ENCODE data around the gene NEURL1B. TPM values are rescaled to one million over a fixed set of nuclear protein-coding genes. Genes with fewer than 3 reads are reported as not detected.

NEURL1B gene
- total and polyA plus RNA-seq, 12 donors = 9.8 to 99.9 (median 41.5) TPM

DNA sequence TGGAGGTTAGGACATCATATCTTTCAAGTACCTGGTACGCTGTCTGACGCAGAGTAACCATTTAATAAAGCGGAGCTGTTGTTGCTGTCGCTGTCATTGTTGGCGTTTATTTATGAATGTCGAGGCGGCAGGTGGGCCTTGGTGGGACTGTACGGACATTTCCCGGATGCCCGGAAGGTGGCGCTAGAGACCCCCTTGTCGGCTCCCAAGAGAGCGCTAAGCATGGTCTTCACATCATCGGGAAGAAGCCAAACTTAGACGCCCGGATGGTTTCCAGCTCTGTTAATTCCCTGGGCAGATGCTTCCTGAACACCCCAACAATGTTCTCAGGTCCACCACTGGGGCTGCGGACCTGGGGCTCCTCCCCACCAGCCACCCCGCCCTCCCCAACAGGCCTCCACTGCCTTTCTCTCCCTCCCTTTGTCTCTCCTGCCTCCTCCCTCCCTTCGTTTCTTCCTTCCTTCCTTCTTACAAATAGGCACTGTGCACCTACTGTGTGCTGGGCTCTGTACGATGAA, 75.8 kb downstream of the NEURL1B start:
- H3K36me3 ChIP-seq (replicated peaks in 1 of 2) = no peaks in the 10 kb centered on the region
- peak; percentile 70 to 95 (median 85) for DNase-seq
- no peak overlapping the region for H3K4me3 ChIP-seq
- H3K9me3 ChIP-seq (replicated peaks in 1 of 3) = no peaks in the 10 kb centered on the region
- intact Hi-C loops (cut with DNase I) = loop anchor here (5.0 kb wide), 1 partner anchor 45 kb away; no protein-coding TSS in a partner anchor
- H3K4me1 ChIP-seq (replicated peaks in 1 of 2) = peaks cover 6 to 40% of the 10 kb centered on the region in 2 donors
- 6 to 10% (median 8%) methylated on average over 13 to 20 of the region's 20 CpGs for WGBS, 4 donors
- no peak for TF ChIP-seq POLR2A (IDR thresholded peaks at IDR 0.05)
- TF ChIP-seq, protein P1, sequence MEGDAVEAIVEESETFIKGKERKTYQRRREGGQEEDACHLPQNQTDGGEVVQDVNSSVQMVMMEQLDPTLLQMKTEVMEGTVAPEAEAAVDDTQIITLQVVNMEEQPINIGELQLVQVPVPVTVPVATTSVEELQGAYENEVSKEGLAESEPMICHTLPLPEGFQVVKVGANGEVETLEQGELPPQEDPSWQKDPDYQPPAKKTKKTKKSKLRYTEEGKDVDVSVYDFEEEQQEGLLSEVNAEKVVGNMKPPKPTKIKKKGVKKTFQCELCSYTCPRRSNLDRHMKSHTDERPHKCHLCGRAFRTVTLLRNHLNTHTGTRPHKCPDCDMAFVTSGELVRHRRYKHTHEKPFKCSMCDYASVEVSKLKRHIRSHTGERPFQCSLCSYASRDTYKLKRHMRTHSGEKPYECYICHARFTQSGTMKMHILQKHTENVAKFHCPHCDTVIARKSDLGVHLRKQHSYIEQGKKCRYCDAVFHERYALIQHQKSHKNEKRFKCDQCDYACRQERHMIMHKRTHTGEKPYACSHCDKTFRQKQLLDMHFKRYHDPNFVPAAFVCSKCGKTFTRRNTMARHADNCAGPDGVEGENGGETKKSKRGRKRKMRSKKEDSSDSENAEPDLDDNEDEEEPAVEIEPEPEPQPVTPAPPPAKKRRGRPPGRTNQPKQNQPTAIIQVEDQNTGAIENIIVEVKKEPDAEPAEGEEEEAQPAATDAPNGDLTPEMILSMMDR (IDR thresholded peaks at IDR 0.05) = peak; percentile 91 to 96 (median 93)
- H3K27me3 ChIP-seq = no peaks in the 10 kb centered on the region
- peak overlapping the region in 3 of 5 donors; percentile 36 to 88 (median 61) for H3K27ac ChIP-seq

DNA sequence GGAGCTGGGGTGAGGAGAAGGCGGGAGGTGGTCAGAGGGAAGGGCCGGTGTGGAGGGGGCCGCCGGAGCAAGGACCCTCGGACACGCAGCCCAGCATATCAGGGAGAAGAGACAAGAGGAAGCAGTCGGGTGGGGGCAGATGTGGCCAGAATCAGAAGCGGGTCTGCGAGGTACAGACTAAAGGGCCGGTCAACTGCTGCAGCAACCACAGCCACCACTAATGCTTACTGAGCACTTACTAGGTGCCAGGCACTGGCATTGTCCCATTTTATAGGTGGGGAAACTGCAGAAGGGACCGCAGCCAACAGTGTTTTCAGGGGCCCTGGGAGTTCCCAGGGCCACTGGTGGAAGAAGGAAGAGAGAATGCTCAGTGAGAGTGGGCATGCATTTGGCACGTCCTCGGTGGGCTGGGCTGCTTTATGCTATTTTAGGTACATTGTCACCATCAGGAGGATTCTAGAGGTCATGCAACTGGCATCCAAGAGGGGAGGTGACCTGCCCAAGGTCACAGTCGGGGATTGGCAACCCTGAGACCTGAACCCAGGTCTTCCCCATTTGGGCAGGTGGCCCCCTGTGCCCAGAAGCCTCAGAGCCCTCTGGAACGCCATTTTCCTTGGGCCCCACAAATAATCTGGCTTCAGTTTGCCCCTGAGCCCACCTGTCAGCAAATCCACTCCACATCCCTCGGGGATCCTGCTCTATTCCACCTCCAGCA, 76.6 kb downstream of the NEURL1B start:
- no peaks in the 10 kb centered on the region for H3K36me3 ChIP-seq (replicated peaks in 1 of 2)
- peaks cover 12 to 48% of the 10 kb centered on the region in 2 donors for H3K4me1 ChIP-seq (replicated peaks in 1 of 2)
- H3K4me3 ChIP-seq = no peak overlapping the region
- no peak for DNase-seq
- no peak for TF ChIP-seq POLR2A (IDR thresholded peaks at IDR 0.05)
- TF ChIP-seq, protein P1 (IDR thresholded peaks at IDR 0.05) = no peak
- no peaks in the 10 kb centered on the region for H3K9me3 ChIP-seq (replicated peaks in 1 of 3)
- H3K27ac ChIP-seq = no peak overlapping the region
- H3K27me3 ChIP-seq = no peaks in the 10 kb centered on the region
- intact Hi-C loops (cut with DNase I) = loop anchor here (5.0 kb wide), 1 partner anchor 45 kb away; no protein-coding TSS in a partner anchor
- WGBS, 4 donors = 72 to 83% (median 77%) methylated on average over 15 to 16 of the region's 16 CpGs

DNA sequence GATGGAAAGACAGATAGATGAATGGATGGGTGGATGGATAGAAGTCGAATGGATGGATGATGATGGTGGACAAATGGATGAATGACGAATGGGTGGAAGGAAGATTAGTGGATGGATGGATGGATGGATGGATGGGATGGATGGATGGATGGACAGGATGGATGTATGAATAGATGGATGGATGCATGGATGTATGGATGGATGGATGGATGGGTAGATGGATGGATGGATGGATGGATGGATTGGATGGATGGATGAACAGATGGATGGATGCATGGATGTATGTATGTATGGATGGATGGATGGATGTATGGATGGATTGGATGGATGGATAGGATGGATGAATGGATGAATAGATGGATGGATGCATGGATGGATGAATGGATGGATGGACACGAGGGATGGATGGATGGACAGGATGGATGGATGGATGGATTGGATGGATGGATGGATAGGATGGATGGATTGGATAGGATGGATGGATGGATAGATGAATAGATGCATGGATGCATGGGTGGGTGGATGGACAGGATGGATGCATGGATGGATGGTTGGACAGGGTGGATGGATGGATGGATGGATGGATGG, 77.6 kb downstream of the NEURL1B start:
- intact Hi-C loops (cut with DNase I) = loop anchor here (5.0 kb wide), 1 partner anchor 44 kb away; no protein-coding TSS in a partner anchor
- H3K4me1 ChIP-seq (replicated peaks in 1 of 2) = peaks cover 12 to 49% of the 10 kb centered on the region in 2 donors

DNA sequence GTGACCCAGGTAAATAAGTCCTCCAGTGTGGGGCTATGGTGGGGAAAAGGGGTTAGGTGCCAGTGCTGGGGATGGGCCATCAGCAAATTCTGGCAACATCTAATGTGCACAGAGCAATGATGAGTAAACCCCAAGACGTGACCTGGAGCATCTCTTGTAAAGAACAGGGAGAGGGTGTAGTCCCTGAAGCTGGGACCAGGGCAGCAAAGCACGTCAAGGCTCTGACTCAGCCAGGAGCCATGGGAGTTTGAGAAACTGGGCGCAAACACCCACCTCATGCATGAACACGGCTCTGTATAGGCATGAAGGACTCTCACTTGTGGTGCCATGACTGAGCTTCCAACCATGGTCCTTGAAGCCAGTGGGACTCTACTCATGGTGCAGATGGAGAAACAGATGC, 78.1 kb downstream of the NEURL1B start:
- Histone ChIP-seq H3K27me3 (no peaks in the 10 kb centered on the region), H3K4me3 (no peak overlapping the region), H3K9me3 (replicated peaks in 1 of 3) (no peaks in the 10 kb centered on the region), H3K4me1 (replicated peaks in 1 of 2) (peaks cover 12 to 50% of the 10 kb centered on the region in 2 donors), H3K36me3 (replicated peaks in 1 of 2) (no peaks in the 10 kb centered on the region), H3K27ac (no peak overlapping the region)
- no peak for DNase-seq
- WGBS, 4 donors = 87 to 96% (median 92%) methylated on average over 4 of the region's 4 CpGs
- intact Hi-C loops (cut with DNase I) = loop anchor here (5.0 kb wide), 1 partner anchor 43 kb away; no protein-coding TSS in a partner anchor
- no peak for TF ChIP-seq POLR2A (IDR thresholded peaks at IDR 0.05)
- TF ChIP-seq, protein P1 (IDR thresholded peaks at IDR 0.05) = no peak

More for the DNA sequence above, 77.6 kb downstream of the NEURL1B start:
- no peak for TF ChIP-seq POLR2A (IDR thresholded peaks at IDR 0.05)
- TF ChIP-seq, protein P1 (IDR thresholded peaks at IDR 0.05) = no peak
- no peak for DNase-seq
- Histone ChIP-seq H3K4me3 (no peak overlapping the region), H3K27me3 (no peaks in the 10 kb centered on the region), H3K36me3 (replicated peaks in 1 of 2) (no peaks in the 10 kb centered on the region), H3K9me3 (replicated peaks in 1 of 3) (no peaks in the 10 kb centered on the region), H3K27ac (no peak overlapping the region)
- whole genome bisulfite sequencing, 4 donors = 92 to 98% (median 95%) methylated on average over 3 of the region's 3 CpGs
